Activated naive CD8-positive, alpha-beta T cell treated with anti-CD3 and anti-CD28 coated beads for 36 hours (primary cell): ENCODE measurements around the gene MYL5. TPM values are rescaled to one million over a fixed set of nuclear protein-coding genes. Genes with fewer than 3 reads are reported as not detected.

Source experiments
- DNase-seq: peaks from one replicate; pipeline ENCODE4 v3.0.0; 2021
- H3K27ac Mint-ChIP-seq: one replicate; pipeline ENCODE4 v1.8.0; 2022; ENCODE audit warnings: mild to moderate bottlenecking, moderate library complexity, mixed read lengths
- H3K27me3 Mint-ChIP-seq: one replicate; pipeline ENCODE4 v1.8.0; 2022; ENCODE audit warnings: mild to moderate bottlenecking, mixed read lengths
- H3K36me3 Mint-ChIP-seq: one replicate; pipeline ENCODE4 v1.8.0; 2021; ENCODE audit warnings: mild to moderate bottlenecking, mixed read lengths
- H3K4me1 Mint-ChIP-seq: one replicate; pipeline ENCODE4 v1.8.0; 2021; ENCODE audit warnings: mixed read lengths
- H3K4me3 Mint-ChIP-seq: one replicate; pipeline ENCODE4 v1.8.0; 2022; ENCODE audit warnings: mild to moderate bottlenecking, moderate library complexity, mixed read lengths
- H3K9me3 Mint-ChIP-seq: one replicate; pipeline ENCODE4 v1.8.0; 2022; ENCODE audit warnings: mixed read lengths
- total RNA-seq, 2 experiments: library from RNA; stranded (reverse); gene quantifications; one replicate each; pipeline ENCODE4 v1.2.3, GENCODE V29; 2021

Gene MYL5
- total RNA-seq, 2 experiments from 2014 or later, result 22.7 to 22.9 TPM

DNA sequence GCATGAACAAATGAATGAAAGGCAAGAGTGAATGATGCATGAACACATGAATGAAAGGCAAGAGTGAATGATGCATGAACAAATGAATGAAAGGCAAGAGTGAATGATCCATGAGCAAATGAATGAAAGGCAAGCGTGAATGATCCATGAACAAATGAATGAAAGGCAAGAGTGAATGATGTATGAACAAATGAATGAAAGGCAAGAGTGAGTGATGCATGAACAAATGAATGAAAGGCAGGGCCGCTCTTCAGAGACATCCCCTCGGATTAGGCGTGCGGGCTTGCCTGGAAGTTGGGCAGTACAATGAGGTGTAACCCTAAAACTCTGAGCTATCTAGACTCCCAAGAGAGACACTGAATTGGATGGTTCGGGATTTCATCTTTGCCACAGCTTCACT, 35.0 kb downstream of the MYL5 start:
- no peaks in the 10 kb centered on the region for H3K27me3 Mint-ChIP-seq
- H3K4me3 Mint-ChIP-seq, result no peak overlapping the region
- H3K4me1 Mint-ChIP-seq, result peaks cover 12% of the 10 kb centered on the region
- H3K9me3 Mint-ChIP-seq, result no peaks in the 10 kb centered on the region
- H3K36me3 Mint-ChIP-seq, result peaks cover 2% of the 10 kb centered on the region
- H3K27ac Mint-ChIP-seq, result no peak overlapping the region
- no peak for DNase-seq

DNA sequence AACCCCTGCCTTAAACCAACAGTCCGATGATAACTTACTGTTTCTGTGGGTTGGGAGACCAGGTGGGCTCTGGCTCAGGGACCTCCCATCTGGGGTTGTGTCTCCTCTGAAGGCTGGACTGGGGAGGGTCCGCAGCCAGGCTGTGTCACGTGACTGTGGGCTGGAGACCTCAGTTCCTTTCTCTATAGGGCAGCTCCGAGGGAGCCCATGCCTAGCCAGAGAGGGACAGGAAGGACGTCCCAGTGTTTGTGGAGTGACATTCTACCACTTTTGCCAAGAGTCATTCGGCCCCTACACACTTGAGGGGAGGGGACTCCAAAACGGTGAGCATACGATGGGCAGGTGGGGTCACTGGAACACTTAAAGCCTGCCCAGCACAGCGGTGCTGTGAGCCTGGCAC, 35.8 kb downstream of the MYL5 start:
- H3K36me3 Mint-ChIP-seq, result peaks cover 2% of the 10 kb centered on the region
- no peak overlapping the region for H3K27ac Mint-ChIP-seq
- no peak for DNase-seq
- no peak overlapping the region for H3K4me3 Mint-ChIP-seq
- H3K4me1 Mint-ChIP-seq, result peaks cover 12% of the 10 kb centered on the region
- H3K27me3 Mint-ChIP-seq, result no peaks in the 10 kb centered on the region
- no peaks in the 10 kb centered on the region for H3K9me3 Mint-ChIP-seq

DNA sequence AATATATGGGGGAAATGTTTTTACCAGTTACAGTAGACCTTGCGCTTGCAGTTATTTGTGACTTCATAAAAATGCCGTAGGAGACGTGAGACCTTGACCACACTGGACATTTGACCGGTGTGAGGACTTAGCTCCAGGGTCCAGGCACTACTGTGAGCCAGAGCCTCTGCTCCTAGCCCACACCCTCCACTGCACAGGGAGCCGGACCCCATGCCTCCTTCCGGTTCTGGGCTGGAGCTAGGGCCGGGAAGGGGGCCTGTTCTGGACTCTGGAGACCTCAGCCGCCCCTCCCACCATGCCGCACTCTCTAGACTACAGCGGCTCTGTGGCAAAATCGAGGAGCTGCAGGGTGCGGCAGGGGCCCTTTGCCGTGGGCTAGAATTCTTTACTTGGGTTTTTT, 36.6 kb downstream of the MYL5 start:
- H3K4me1 Mint-ChIP-seq, result peaks cover 10% of the 10 kb centered on the region
- H3K36me3 Mint-ChIP-seq, result peaks cover 2% of the 10 kb centered on the region
- no peak overlapping the region for H3K4me3 Mint-ChIP-seq
- DNase-seq, result no peak
- no peak overlapping the region for H3K27ac Mint-ChIP-seq
- no peaks in the 10 kb centered on the region for H3K27me3 Mint-ChIP-seq
- no peaks in the 10 kb centered on the region for H3K9me3 Mint-ChIP-seq

DNA sequence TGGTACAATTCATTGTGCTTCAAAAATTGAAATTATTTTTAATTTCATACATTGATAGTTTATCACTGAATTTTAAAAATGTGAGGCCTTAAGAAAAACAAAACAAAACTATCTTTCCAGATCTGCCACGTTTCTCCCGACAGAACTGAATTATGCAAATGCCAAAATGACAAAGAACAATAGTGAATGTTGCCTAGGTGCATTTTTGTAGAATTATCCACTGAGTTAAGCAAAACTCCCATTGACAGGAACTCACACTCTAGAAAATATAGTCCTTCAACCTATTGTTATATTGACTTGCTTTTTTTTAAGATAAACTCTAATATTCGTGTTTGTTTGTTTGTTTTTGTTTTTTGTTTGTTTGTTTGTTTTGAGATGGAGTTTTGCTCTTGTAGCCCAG, 37.8 kb downstream of the MYL5 start:
- Mint-ChIP-seq H3K27me3 (no peaks in the 10 kb centered on the region), H3K36me3 (peaks cover 2% of the 10 kb centered on the region), H3K27ac (no peak overlapping the region), H3K4me3 (no peak overlapping the region), H3K9me3 (no peaks in the 10 kb centered on the region), H3K4me1 (peaks cover 10% of the 10 kb centered on the region)
- DNase-seq, result no peak

DNA sequence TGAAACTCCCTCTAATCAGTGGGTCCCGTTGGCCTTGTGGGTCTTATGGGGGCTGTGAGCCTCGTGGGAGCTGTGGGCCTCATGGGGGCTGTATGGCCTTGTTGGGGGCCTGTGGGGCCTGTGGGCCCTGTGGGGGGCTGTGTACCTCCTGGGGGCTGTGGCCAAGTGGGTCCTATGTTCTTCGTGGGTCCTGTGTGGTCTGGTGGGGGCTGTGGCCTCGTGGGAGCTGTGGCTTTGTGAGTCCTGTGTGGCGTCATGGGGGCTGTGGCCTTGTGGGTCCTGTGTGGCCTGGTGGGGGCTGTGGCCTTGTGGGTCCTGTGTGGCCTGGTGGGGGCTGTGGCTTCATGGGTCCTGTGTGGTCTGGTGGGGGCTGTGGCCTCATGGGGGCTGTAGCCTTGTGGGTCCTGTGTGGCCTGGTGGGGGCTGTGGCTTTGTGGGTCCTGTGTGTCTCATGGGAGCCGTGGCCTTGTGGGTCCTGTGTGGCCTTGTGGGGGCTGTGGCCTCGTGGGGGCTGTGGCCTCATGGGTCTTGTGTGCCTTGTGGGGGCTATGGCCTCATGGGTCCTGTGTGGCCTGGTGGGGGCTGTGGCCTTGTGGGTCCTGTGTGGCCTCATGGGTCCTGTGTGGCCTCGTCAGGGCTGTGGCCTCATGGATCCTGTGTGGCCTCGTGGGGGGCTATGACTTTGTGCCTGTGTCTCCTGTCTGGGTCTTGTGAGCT, 38.7 kb downstream of the MYL5 start:
- Mint-ChIP-seq H3K27ac (no peak overlapping the region), H3K4me3 (no peak overlapping the region), H3K4me1 (peaks cover 13% of the 10 kb centered on the region), H3K27me3 (no peaks in the 10 kb centered on the region), H3K36me3 (peaks cover 2% of the 10 kb centered on the region), H3K9me3 (no peaks in the 10 kb centered on the region)
- DNase-seq, result no peak

DNA sequence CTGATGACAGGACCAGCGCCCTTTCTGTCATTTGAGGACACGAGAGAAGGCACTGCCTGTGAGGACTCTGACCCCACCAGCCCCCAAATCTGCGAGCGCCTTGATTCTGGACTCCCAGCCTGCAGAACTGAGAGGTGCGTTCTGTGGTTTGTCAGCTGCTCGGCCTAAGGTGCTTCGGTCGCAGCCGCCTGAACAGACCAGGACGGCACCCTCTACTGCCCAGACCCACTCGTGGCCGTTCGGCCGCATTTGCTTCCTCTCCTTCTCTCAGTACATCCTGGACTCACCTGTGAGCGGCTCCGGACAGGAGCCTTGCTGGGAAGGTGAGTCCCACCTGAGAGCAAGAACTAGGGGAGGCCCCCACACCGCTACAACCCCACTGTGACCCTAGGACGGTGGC, 39.7 kb downstream of the MYL5 start:
- Mint-ChIP-seq H3K36me3 (no peaks in the 10 kb centered on the region), H3K4me3 (no peak overlapping the region), H3K27ac (no peak overlapping the region), H3K4me1 (peaks cover 8% of the 10 kb centered on the region), H3K9me3 (no peaks in the 10 kb centered on the region), H3K27me3 (no peaks in the 10 kb centered on the region)
- no peak for DNase-seq

DNA sequence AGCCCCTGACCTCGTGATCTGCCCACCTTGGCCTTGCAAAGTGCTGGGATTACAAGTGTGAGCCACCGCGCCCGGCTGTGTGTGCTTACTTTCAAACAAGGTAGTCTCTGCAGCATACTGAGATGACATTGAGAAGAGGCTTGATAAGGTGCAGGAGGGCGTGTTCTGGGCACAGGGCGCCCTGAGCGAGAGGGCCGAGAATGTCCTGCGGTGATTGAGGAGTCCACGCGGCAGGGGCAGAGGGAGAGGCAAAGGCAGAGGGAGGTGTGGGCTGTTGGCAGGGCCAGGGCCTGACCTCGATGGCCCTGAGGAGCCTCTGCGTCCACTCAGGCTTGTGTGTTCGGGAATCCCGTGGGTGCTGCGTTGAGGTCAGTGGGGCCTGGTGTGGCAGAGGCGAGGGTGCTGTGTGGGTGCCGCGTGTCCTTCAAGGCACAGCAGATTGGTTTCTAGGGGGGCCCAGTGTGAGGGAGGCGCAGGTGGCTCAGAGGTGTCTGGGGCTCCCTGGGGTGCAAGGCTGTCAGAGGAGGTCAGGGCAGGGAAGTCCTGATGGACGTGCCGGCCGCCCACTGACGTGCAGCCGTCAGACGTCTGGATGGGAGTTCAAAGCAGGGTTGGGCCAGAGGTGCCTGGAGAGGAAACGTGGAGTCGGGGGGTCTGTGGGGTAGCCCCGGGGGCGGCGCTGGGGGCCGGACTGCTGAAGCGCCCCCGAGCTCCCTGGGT, 43.4 kb downstream of the MYL5 start:
- peaks cover 12% of the 10 kb centered on the region for H3K36me3 Mint-ChIP-seq
- peaks cover 3% of the 10 kb centered on the region for H3K4me1 Mint-ChIP-seq
- no peaks in the 10 kb centered on the region for H3K27me3 Mint-ChIP-seq
- no peak overlapping the region for H3K27ac Mint-ChIP-seq
- DNase-seq, result no peak
- H3K9me3 Mint-ChIP-seq, result no peaks in the 10 kb centered on the region
- H3K4me3 Mint-ChIP-seq, result no peak overlapping the region

DNA sequence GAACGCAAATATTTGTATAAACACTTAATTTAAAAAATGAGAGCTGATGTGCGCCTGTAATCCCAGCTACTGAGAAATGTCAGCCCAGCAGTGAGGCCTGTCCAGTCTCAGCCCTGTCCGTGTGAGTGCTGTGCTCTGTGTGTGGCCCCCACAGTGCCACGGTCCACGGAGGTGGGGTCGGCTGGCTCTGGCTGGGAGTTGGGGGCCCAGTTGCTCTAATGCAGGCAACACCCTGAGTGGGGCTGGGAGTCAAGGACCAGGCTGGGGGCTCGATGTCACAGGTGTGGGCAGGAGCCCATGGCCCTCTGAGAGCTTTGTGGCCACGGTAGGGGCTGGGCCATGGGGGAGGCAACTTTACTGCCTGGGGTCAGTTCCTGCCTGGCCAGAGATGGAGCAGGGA, 44.1 kb downstream of the MYL5 start:
- H3K4me3 Mint-ChIP-seq, result no peak overlapping the region
- no peak for DNase-seq
- peaks cover 19% of the 10 kb centered on the region for H3K36me3 Mint-ChIP-seq
- H3K27me3 Mint-ChIP-seq, result no peaks in the 10 kb centered on the region
- peaks cover 3% of the 10 kb centered on the region for H3K4me1 Mint-ChIP-seq
- no peak overlapping the region for H3K27ac Mint-ChIP-seq
- no peaks in the 10 kb centered on the region for H3K9me3 Mint-ChIP-seq

DNA sequence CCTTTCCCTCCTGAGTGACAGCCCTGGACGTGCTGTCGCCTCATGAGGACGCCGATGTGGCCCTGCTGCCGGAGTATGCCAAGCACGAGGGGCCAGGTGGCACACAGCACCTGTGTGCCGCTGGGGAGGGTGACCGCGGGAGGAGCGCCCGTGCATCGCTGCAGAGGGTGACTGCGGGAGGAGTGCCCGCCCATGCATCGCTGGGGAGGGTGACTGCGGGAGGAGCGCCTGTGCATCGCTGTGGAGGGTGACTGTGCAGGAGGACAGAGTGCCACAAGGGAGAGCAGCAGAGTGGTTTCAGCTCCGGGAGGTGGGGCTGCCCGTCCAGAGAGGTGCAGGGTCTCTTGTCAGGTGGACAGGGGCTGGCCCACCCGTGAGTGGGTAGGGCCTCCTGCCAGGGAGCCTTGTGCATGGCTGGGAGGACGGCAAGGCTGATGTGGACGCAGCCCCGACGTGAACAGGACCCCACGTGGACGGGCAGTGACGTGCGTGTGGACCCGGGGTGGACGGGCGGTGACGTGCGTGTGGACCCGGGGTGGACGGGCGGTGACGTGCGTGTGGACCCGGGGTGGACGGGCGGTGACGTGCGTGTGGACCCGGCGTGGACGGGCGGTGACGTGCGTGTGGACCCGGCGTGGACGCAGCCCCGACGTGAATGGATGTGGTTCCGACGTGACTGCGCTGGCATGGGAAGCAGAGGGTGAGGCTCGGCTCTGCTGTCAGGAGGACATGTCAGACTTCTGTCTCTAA, 45.9 kb downstream of the MYL5 start:
- Mint-ChIP-seq H3K4me1 (peaks cover 4% of the 10 kb centered on the region), H3K27ac (no peak overlapping the region), H3K9me3 (no peaks in the 10 kb centered on the region), H3K27me3 (no peaks in the 10 kb centered on the region), H3K4me3 (no peak overlapping the region), H3K36me3 (peaks cover 20% of the 10 kb centered on the region)
- DNase-seq, result no peak

DNA sequence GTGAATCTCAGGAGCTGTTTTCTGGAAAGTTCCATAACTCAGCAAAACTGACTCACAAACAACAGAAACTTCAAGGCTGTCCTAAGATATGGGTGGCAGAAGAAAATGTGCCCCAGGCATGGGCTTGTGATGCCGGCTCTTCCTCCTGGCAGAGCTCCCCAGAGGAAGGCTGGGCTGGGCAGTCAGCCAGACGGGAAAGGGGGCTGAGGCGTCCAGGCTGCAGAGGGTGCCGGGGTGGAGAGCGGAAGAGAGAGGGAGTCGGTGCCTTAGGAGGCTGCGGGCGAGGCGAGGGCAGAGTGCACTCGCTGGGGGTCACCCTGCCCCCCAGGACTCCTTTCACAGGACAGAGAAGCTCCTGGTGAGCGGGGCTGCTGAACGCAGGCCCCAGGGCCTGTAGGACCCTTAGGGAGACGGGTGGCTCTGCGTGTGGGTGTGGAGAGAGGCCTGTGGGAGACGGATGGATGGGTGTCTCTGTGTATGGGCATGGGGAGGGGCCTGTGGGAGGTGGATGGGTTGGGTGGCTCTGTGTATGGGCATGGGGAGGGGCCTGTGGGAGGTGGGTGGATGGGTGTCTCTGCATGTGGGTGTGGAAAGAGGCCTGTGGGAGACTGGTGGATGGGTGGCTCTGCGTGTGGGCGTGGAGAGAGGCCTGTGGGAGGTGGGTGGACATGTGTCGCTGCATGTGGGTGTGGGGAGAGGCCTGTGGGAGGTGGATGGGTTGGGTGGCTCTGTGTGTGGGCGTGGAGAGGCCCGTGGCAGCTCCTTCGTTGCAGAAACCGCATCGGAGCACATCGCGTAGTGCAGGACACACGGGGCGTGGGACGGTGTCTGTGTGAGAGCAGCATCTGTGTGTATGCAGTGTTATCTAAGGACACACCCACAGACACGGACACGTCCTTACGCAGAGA, 47.2 kb downstream of the MYL5 start:
- H3K4me3 Mint-ChIP-seq, result no peak overlapping the region
- H3K27me3 Mint-ChIP-seq, result no peaks in the 10 kb centered on the region
- DNase-seq, result no peak
- no peak overlapping the region for H3K27ac Mint-ChIP-seq
- peaks cover 4% of the 10 kb centered on the region for H3K4me1 Mint-ChIP-seq
- no peaks in the 10 kb centered on the region for H3K9me3 Mint-ChIP-seq
- peaks cover 20% of the 10 kb centered on the region for H3K36me3 Mint-ChIP-seq

DNA sequence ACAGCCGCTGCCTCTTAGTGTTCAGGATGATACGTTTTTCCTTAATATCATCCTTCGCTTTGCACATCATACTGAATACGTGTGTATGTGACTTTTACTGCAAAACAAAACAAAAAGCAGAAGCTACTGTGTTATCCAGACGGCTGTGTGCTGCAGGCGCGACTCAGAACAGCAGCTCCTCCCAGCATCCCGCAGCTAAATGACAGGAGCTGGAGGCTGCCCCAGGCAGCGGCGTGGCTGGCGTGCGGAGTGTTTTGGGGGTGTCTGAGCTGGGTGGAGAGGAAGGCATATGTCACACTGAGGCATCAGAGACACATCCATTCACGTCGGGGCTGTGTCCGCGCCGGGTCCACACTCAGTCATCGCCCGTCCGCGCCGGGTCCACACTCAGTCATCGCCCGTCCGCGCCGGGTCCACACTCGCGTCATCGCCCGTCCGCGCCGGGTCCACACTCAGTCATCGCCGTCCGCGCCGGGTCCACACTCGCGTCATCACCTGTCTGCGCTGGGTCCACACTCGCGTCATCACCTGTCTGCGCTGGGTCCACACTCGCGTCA, 47.9 kb downstream of the MYL5 start:
- Mint-ChIP-seq H3K9me3 (no peaks in the 10 kb centered on the region), H3K4me3 (no peak overlapping the region), H3K4me1 (peaks cover 7% of the 10 kb centered on the region), H3K27me3 (no peaks in the 10 kb centered on the region), H3K27ac (no peak overlapping the region), H3K36me3 (peaks cover 20% of the 10 kb centered on the region)
- no peak for DNase-seq

DNA sequence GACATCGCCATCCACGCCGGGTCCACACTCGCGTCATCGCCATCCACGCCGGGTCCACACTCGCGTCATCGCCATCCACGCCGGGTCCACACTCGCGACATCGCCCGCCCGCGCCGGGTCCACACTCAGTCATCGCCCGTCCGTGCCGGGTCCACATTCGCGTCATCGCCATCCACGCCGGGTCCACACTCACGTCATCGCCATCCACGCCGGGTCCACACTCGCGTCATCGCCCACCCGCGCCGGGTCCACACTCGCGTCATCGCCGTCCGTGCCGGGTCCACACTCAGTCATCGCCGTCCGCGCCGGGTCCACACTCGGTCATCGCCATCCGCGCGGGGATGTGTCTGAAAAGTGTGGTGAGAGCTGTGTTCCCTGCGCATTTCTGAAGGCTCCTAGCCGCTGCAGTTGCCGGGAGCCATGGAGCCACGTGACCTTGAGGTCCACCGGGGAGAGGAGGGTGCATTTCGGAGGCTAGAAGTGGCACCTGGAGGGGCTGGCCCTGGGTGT, 48.6 kb downstream of the MYL5 start:
- H3K4me1 Mint-ChIP-seq, result peaks cover 3% of the 10 kb centered on the region
- H3K27me3 Mint-ChIP-seq, result no peaks in the 10 kb centered on the region
- no peaks in the 10 kb centered on the region for H3K9me3 Mint-ChIP-seq
- H3K36me3 Mint-ChIP-seq, result peaks cover 20% of the 10 kb centered on the region
- DNase-seq, result no peak
- H3K4me3 Mint-ChIP-seq, result no peak overlapping the region
- no peak overlapping the region for H3K27ac Mint-ChIP-seq

DNA sequence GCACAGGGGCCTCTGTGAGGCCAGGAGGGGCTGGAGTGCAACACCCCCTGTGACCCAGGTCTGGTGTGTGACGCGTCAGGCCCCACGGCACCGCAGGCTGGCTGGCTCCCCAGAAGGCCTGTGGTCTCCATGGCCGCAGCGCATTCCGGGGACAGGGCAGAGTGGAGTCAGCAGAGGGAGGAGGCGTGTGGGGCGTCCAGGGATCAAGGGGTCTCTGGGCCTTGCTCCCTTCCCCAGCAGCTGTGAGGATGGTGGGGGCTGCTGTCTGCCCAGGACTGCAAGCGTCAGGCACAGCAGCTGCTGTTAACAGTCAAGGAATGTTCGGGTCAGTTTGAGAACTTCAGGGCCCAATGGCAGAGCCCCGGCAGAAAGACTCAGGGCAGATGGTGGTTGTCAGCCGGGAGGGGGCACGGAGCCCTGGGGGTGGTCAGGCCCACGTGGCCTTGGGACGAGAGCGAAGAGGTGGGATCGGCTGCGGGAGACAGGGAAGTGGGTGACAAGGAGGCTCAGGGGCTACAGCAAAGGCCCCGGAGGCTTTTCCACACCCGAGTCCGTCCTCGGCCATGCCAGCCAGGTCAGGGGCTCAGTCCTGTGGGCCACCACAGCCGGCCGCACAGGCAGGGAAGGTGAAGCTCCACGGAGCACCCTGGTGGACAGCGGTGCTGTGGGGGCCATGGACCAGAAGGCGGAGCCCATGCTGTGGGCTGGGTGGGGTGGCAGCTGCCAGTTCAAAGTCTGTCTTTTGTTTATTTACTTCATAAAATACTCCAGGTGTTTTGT, 49.6 kb downstream of the MYL5 start:
- H3K27ac Mint-ChIP-seq, result peak overlapping the region; percentile 23
- H3K36me3 Mint-ChIP-seq, result peaks cover 20% of the 10 kb centered on the region
- H3K4me3 Mint-ChIP-seq, result no peak overlapping the region
- no peaks in the 10 kb centered on the region for H3K27me3 Mint-ChIP-seq
- no peaks in the 10 kb centered on the region for H3K9me3 Mint-ChIP-seq
- H3K4me1 Mint-ChIP-seq, result peaks cover 3% of the 10 kb centered on the region
- DNase-seq, result no peak
